ENCODE results near the gene KIF17. TPM values are rescaled to one million over a fixed set of nuclear protein-coding genes. Genes with fewer than 3 reads are reported as not detected.

Gene KIF17
- total and polyA plus RNA-seq, 8 donors: 0.20 to 1.1 (median 0.69) TPM

DNA sequence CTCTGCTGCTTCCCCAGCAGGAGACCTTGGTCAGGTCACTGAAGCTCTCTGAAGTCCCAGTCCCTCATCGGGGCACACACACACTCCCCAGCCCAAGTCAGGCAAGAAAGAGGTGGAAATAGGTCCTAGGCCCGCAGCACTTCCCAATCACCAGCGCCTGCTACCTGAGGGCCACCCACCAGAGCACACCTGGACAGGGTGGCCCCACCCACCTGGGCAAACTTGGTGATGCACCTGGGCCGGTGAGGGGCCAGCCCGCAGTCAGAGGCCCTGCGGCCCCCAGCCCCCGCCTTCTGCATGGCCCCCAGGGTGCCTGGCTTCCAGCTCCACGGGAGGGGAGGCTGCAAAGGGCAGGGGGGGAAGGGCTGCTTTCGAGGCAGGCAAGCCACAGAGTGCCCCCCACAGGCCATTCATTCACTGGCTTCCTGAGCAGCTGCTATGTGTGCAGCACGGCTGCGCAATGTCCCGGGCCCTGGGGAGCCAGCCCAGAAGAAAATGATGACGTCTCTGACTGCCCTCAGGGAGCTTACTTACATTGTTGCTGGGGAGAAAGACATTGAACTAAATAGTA is 10.0 kb upstream of the KIF17 start:
- TF ChIP-seq, protein P1, sequence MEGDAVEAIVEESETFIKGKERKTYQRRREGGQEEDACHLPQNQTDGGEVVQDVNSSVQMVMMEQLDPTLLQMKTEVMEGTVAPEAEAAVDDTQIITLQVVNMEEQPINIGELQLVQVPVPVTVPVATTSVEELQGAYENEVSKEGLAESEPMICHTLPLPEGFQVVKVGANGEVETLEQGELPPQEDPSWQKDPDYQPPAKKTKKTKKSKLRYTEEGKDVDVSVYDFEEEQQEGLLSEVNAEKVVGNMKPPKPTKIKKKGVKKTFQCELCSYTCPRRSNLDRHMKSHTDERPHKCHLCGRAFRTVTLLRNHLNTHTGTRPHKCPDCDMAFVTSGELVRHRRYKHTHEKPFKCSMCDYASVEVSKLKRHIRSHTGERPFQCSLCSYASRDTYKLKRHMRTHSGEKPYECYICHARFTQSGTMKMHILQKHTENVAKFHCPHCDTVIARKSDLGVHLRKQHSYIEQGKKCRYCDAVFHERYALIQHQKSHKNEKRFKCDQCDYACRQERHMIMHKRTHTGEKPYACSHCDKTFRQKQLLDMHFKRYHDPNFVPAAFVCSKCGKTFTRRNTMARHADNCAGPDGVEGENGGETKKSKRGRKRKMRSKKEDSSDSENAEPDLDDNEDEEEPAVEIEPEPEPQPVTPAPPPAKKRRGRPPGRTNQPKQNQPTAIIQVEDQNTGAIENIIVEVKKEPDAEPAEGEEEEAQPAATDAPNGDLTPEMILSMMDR (IDR thresholded peaks at IDR 0.05): no peak
- Histone ChIP-seq H3K9me3 (no peaks in the 10 kb centered on the region), H3K36me3 (no peaks in the 10 kb centered on the region), H3K4me1 (peaks cover 4 to 8% (median 4%) of the 10 kb centered on the region in 3 donors), H3K27ac (no peak overlapping the region), H3K27me3 (no peaks in the 10 kb centered on the region), H3K4me3 (no peak overlapping the region)
- no peak for ATAC-seq
- peak in 1 of 6 donors; percentile 45 for DNase-seq
- FAIRE-seq: no peak
- intact Hi-C loops (cut with DNase I): no loop called here
- 52 to 58% methylated on average over 13 of the region's 13 CpGs for WGBS, 2 donors

DNA sequence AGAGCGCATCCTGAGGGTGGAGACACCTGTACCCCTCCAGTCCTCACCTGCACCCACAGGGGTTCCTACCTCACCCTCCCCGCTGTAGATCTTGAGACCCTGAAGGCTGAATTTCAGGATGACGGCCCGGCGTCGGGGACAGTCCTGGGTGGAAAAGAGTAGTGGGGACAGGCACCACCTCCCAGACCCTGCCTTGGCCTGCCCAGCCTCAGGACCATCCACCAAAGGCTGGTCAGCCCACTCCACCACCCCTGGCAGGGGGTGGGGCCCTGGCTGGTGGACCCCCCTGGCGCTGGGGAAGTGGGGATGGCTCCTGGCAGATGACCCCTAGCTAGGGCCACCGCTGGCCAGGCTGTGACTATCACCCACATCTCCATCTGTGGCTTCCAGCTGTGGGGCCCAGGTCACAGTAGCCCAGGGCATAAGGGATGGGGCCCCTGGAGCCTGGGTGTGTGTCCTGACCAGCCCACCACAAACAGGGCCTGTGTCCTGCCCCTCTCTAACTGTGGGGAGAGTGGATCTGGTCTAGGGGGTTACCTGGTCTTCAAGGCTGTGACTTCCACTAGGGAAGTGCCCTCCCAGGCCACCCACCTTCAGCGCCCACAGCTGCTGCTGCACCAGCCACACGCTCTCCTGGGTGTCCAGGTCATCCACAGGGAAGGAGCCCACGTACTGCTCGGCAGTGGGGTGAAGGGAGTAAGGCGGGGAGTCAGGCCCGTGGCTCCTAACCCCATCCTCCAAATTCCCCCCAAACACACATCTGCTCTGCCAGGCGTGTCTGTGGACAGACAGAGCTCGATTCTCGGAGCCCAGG is 9.3 kb upstream of the KIF17 start:
- Histone ChIP-seq H3K9me3 (no peaks in the 10 kb centered on the region), H3K27me3 (no peaks in the 10 kb centered on the region), H3K36me3 (no peaks in the 10 kb centered on the region), H3K27ac (no peak overlapping the region), H3K4me3 (no peak overlapping the region), H3K4me1 (peaks cover 0 to 1% (median 0%) of the 10 kb centered on the region in 3 donors)
- ATAC-seq (no peak), FAIRE-seq (no peak), DNase-seq (peak in 1 of 6 donors; percentile 54)
- TF ChIP-seq, protein P1 (IDR thresholded peaks at IDR 0.05): no peak
- intact Hi-C loops (cut with DNase I): no loop called here
- 89 to 95% methylated on average over 17 of the region's 17 CpGs for WGBS, 2 donors

- no peak for ATAC-seq
- Histone ChIP-seq H3K27me3 (no peaks in the 10 kb centered on the region), H3K9me3 (no peaks in the 10 kb centered on the region), H3K27ac (no peak overlapping the region), H3K4me3 (no peak overlapping the region), H3K36me3 (no peaks in the 10 kb centered on the region), H3K4me1 (no peaks in the 10 kb centered on the region)
- DNase-seq: peak in 1 of 6 donors; percentile 50
- intact Hi-C loops (cut with DNase I): no loop called here
- 82 to 92% methylated on average over 25 of the region's 25 CpGs for WGBS, 2 donors
- TF ChIP-seq, protein P1 (IDR thresholded peaks at IDR 0.05): no peak
- no peak for FAIRE-seq
Observed at GRCh38 chr1:20726118-20726911, 8.5 kb upstream of the KIF17 start.

DNA sequence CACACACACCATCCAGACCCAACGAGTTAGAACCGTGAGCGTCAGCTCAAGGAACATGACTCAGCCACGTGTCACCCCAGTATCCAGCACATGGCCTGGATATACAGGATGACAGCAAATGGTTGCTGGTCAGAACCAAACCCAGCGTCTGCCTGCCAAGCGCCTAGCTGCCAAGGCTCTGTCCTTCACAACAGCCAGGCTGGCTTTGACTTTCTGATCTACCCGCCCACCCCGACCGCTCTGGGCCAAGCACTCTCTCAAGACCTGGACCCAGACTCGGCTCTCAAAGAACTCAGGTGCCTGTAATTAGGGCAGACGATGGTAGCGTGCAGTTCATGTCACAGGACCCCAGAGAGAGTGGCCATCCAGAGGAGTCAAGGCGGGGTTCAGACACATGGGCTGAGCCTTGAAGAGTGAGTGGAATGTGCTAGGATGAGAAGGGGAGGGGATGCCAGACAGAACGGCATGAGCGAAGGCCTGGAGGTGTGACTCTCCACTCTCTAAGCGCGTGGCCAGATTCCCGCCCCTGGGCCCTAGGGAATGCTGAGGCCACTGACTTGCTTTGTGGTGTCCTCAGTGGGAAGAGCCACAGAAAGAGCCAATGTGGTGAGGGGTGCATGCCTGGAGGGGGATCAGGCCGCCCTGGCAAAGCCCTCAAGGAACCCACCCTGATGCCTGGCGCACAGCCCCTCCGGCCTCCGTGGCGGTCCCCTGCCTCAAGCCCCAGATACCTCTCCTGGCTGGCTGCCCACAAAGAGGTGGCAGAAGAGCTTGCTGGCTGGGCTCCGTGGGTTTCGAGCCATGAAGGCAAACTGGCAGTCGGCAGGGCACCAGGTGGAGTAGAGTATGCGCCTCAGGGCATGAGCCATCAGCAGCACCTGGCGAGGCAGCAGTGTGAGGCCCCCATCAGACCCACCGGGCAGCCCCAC is 7.6 kb upstream of the KIF17 start:
- ATAC-seq: no peak
- peak in 1 of 6 donors; percentile 29 for DNase-seq
- FAIRE-seq: no peak
- WGBS, 2 donors: 68 to 71% methylated on average over 29 of the region's 29 CpGs
- Histone ChIP-seq H3K9me3 (no peaks in the 10 kb centered on the region), H3K36me3 (no peaks in the 10 kb centered on the region), H3K27ac (no peak overlapping the region), H3K4me3 (no peak overlapping the region), H3K27me3 (no peaks in the 10 kb centered on the region), H3K4me1 (no peaks in the 10 kb centered on the region)
- intact Hi-C loops (cut with DNase I): no loop called here
- TF ChIP-seq, protein P1 (IDR thresholded peaks at IDR 0.05): no peak
